H1 (cell line): ENCODE results near the gene MYORG. TPM values are rescaled to one million over a fixed set of nuclear protein-coding genes. Genes with fewer than 3 reads are reported as not detected.

Source experiments
- BACH1 ChIP-seq: IDR thresholded peaks from 2 replicates; pipeline ENCODE4 v1.6.1; 2012; ENCODE audit warnings: low read length, improper control_type of control experiment
- RXRA ChIP-seq: IDR thresholded peaks from 2 replicates; pipeline ENCODE4 v1.6.1; 2011; ENCODE audit warnings: low read depth, mild to moderate bottlenecking, low read length, moderate library complexity; ENCODE audit not compliant: insufficient read depth
- polyA plus RNA-seq, 7 experiments: library from polyadenylated mRNA; depleted of rRNA in 3 of 7; stranded (reverse) in 5 of 7; unstranded in 2 of 7; fragments of >200 nt in 5 of 7; fragments of 200-250 nt in 2 of 7; gene quantifications; 1 replicate in 5 of 7; 2 replicates in 1 of 7; 4 replicates in 1 of 7; pipeline versions ENCODE4 v1.2.1 to v1.2.3, GENCODE V29; 2011 to 2013; ENCODE audit warnings: missing spikeins in 2 of 7, mixed read lengths in 2 of 7
- total RNA-seq: library from RNA; stranded (reverse); fragmentation: NEBNext Ultra II Directional; extraction: Animal tissue kit (Norgen Biotek cat#: 25700); gene quantifications from 2 replicates; pipeline ENCODE4 v1.2.1, GENCODE V29; 2021
- TF ChIP-seq, protein P1 (sequence below): IDR thresholded peaks from 2 replicates; pipeline ENCODE4 v1.6.1; 2012; ENCODE audit warnings: low read length, inconsistent platforms

The MYORG gene
- total and polyA plus RNA-seq, 2 of the 8 experiments (the other 6 are each of a cell fraction or from before 2014, with no cell fraction given): 1.2 to 5.9 TPM

DNA sequence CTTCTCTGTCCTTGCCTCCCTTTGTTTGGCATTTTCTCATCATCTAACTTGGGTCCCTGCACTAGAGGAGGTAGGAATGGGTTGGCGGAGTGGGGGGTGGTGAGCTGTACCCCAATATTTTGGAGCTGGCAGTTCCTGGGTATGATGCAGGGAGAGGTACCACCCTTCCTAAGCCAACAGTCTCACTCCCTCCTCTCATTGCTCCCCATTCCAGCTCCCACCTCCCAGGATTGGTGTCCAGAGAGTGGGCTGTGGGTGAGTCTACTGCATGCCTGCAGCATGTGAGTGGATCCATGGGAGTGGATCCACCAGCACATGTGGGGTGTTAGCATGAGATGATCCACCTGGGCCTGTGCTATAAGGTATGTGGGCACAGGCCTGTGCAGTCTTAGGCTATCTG lies 22.2 kb upstream of the MYORG start (continued):
- TF ChIP-seq RXRA (no peak), BACH1 (no peak)
- TF ChIP-seq, protein P1, sequence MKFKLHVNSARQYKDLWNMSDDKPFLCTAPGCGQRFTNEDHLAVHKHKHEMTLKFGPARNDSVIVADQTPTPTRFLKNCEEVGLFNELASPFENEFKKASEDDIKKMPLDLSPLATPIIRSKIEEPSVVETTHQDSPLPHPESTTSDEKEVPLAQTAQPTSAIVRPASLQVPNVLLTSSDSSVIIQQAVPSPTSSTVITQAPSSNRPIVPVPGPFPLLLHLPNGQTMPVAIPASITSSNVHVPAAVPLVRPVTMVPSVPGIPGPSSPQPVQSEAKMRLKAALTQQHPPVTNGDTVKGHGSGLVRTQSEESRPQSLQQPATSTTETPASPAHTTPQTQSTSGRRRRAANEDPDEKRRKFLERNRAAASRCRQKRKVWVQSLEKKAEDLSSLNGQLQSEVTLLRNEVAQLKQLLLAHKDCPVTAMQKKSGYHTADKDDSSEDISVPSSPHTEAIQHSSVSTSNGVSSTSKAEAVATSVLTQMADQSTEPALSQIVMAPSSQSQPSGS: no peak
